Neuronal stem cell (in vitro differentiated cells): Measurements from ENCODE around the gene B9D1.

Experiments used
- DNase-seq: peaks from one replicate; pipeline ENCODE4 v3.0.0-alpha.2; 2013; ENCODE audit warnings: low spot score
- H2AFZ ChIP-seq: one replicate; pipeline ENCODE4 v1.6.1; 2013; ENCODE audit warnings: mild to moderate bottlenecking, low read length, inconsistent platforms
- H2AK5ac ChIP-seq: 2 replicates; pipeline ENCODE4 v1.6.1; 2013; ENCODE audit warnings: low read depth, mild to moderate bottlenecking, inconsistent platforms, low read length, moderate library complexity, mixed read lengths
- H2BK120ac ChIP-seq: 2 replicates; pipeline ENCODE4 v1.6.1; 2013; ENCODE audit warnings: low read depth, mild to moderate bottlenecking, inconsistent platforms, low read length, moderate library complexity, mixed read lengths
- H2BK12ac ChIP-seq: one replicate; pipeline ENCODE4 v1.6.1; 2013; ENCODE audit warnings: low read length, inconsistent platforms
- H2BK15ac ChIP-seq: 2 replicates; pipeline ENCODE4 v1.6.1; 2013; ENCODE audit warnings: mild to moderate bottlenecking, low read length, inconsistent platforms, mixed read lengths
- H2BK5ac ChIP-seq: one replicate; pipeline ENCODE4 v1.6.1; 2013; ENCODE audit warnings: inconsistent platforms, mild to moderate bottlenecking, low read length, moderate library complexity
- H3K14ac ChIP-seq: one replicate; pipeline ENCODE4 v1.6.1; 2013; ENCODE audit warnings: low read length, inconsistent platforms
- H3K18ac ChIP-seq: 2 replicates; pipeline ENCODE4 v1.6.1; 2013; ENCODE audit warnings: low read length, inconsistent platforms
- H3K23ac ChIP-seq: 2 replicates; pipeline ENCODE4 v1.6.1; 2013; ENCODE audit warnings: low read depth, mild to moderate bottlenecking, mixed read lengths, low read length, inconsistent platforms; ENCODE audit not compliant: poor library complexity
- H3K27ac ChIP-seq: replicated peaks from 3 replicates; pipeline ENCODE4 v1.5.1; 2013; ENCODE audit warnings: low read length, inconsistent platforms
- H3K27me3 ChIP-seq, 3 experiments: 2 replicates each; pipeline ENCODE4 v1.6.1; 2013; ENCODE audit warnings: low read length in 3 of 3, mild to moderate bottlenecking in 2 of 3, inconsistent platforms in 1 of 3, low read depth in 1 of 3, mixed read lengths in 1 of 3, moderate library complexity in 1 of 3; ENCODE audit not compliant: control insufficient read depth in 3 of 3, insufficient read depth in 3 of 3
- H3K36me3 ChIP-seq, 2 donors: replicated peaks in 1 of 2; 2 replicates each; pipeline ENCODE4 v1.6.1; 2013; ENCODE audit warnings: low read length in 2 of 2; ENCODE audit not compliant: control insufficient read depth in 2 of 2, insufficient read depth in 2 of 2
- H3K4ac ChIP-seq: 2 replicates; pipeline ENCODE4 v1.6.1; 2013; ENCODE audit warnings: inconsistent platforms, mild to moderate bottlenecking, low read length, moderate library complexity
- H3K4me1 ChIP-seq, 2 donors: 1 replicate in 1 of 2; 2 replicates in 1 of 2; pipeline ENCODE4 v1.6.1; 2013; ENCODE audit warnings: low read length in 2 of 2, low read depth in 1 of 2; ENCODE audit not compliant: control insufficient read depth in 2 of 2, insufficient read depth in 1 of 2
- H3K4me2 ChIP-seq: one replicate; pipeline ENCODE4 v1.6.1; 2013; ENCODE audit warnings: mild to moderate bottlenecking, low read length, inconsistent platforms; ENCODE audit not compliant: insufficient read depth, poor library complexity, severe bottlenecking
- H3K4me3 ChIP-seq, 2 donors: 2 replicates each; pipeline ENCODE4 v1.5.1; 2013; ENCODE audit warnings: low read length in 2 of 2, mild to moderate bottlenecking in 2 of 2, inconsistent platforms in 1 of 2, moderate library complexity in 1 of 2
- H3K79me1 ChIP-seq: one replicate; pipeline ENCODE4 v1.6.1; 2013; ENCODE audit warnings: low read depth, mild to moderate bottlenecking, inconsistent platforms, low read length, moderate library complexity
- H3K9ac ChIP-seq: one replicate; pipeline ENCODE4 v1.6.1; 2013; ENCODE audit warnings: mild to moderate bottlenecking, low read depth, low read length, inconsistent platforms; ENCODE audit not compliant: poor library complexity
- H3K9me3 ChIP-seq, 2 donors: replicated peaks in 1 of 2; 2 replicates each; pipeline versions ENCODE3 to v1.6.1; 2013; ENCODE audit warnings: low read length in 2 of 2, mild to moderate bottlenecking in 2 of 2, inconsistent platforms in 1 of 2, low read depth in 1 of 2, mixed read lengths in 1 of 2, moderate library complexity in 1 of 2; ENCODE audit not compliant: control insufficient read depth in 2 of 2, insufficient read depth in 1 of 2
- H4K8ac ChIP-seq: one replicate; pipeline ENCODE4 v1.6.1; 2013; ENCODE audit warnings: low read depth, mild to moderate bottlenecking, inconsistent platforms, low read length, moderate library complexity
- H4K91ac ChIP-seq: one replicate; pipeline ENCODE4 v1.6.1; 2013; ENCODE audit warnings: low read length, low read depth, mild to moderate bottlenecking, inconsistent platforms; ENCODE audit not compliant: poor library complexity
- WGBS, 2 donors: extraction: QIAGEN DNeasy Blood & Tissue Kit; methylation state at CpG; one replicate each; pipeline ENCODE4 v1.1.7; 2013; ENCODE audit warnings: missing lambda C conversion rate in 2 of 2, mixed read lengths in 1 of 2; ENCODE audit not compliant: insufficient read length in 2 of 2, insufficient replicate concordance in 1 of 2; ENCODE audit errors: extremely low coverage in 2 of 2; 5-methylcytosine and 5-hydroxymethylcytosine counted together

Gene B9D1

GRCh38 chr17:19384723-19385391, 22.3 kb upstream of the B9D1 start:
- Histone ChIP-seq H3K23ac (no peak overlapping the region), H3K18ac (no peak overlapping the region), H3K4me1 (peaks cover 11 to 17% of the 10 kb centered on the region in 2 donors), H3K4ac (no peak overlapping the region), H2AK5ac (no peak overlapping the region), H3K27me3 (peaks cover 0 to 6% (median 0%) of the 10 kb centered on the region in 3 experiments), H2BK5ac (no peak overlapping the region), H3K14ac (no peak overlapping the region), H3K9me3 (no peaks in the 10 kb centered on the region), H4K91ac (no peak overlapping the region), H3K27ac (no peak overlapping the region), H3K9ac (no peak overlapping the region), H3K79me1 (peaks cover 7% of the 10 kb centered on the region), H2BK12ac (no peak overlapping the region), H2BK120ac (no peak overlapping the region), H2BK15ac (no peak overlapping the region), H3K4me2 (no peak overlapping the region), H4K8ac (no peak overlapping the region), H2AFZ (no peak overlapping the region), H3K36me3 (peaks cover 46 to 59% of the 10 kb centered on the region in 2 donors), H3K4me3 (no peak overlapping the region)
- DNase-seq = no peak
- no CpG with 5 or more reads among the region's 16 CpGs for WGBS, 2 donors

DNA sequence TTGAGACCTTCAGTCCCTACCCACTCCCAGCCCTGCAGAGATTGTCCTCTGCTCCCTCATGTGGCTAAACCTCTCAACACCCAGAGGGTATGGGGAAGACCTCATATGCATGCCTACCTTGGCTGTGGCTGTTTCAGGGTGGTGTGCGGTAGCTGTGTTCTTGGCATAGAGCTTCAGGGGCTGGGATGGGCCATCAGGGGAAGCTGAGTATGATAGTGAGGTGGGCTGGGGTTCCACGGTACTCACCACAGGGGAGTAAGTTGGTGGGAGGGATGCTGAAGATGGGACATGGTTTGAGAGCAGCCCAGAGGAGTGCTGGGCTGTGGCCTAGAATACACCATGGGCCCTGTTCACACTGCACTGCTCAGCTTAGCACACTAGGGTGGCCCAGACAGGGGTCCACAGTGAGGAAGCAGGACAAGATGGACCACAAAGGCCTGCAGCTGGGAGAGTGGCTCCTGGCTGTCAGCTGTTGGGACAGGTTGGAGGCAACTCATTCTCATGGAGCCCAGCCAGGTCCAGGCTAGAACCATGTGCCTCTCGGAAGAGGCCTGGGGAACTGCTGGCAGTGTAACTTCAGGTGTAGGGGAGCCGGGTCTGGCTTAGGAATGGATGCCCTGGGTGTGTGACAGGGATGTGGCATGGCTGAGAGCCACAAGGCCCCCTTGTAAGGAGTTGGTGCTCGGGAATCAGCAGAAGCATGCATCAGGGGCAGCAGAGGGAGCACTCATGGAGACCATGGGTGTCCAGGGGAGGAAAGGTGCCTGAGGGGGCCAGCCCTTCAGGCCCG, 21.4 kb upstream of the B9D1 start:
- H3K14ac ChIP-seq = no peak overlapping the region
- no peak overlapping the region for H2AK5ac ChIP-seq
- peaks cover 9% of the 10 kb centered on the region for H3K79me1 ChIP-seq
- no peak for DNase-seq
- H3K36me3 ChIP-seq = peaks cover 50 to 68% of the 10 kb centered on the region in 2 donors
- H3K27ac ChIP-seq = no peak overlapping the region
- no peak overlapping the region for H2BK12ac ChIP-seq
- no peak overlapping the region for H3K4ac ChIP-seq
- H2BK5ac ChIP-seq = no peak overlapping the region
- no peak overlapping the region for H2BK15ac ChIP-seq
- WGBS, 2 donors = no CpG with 5 or more reads among the region's 6 CpGs
- no peak overlapping the region for H3K18ac ChIP-seq
- no peak overlapping the region for H3K9ac ChIP-seq
- H3K9me3 ChIP-seq = no peaks in the 10 kb centered on the region
- H2AFZ ChIP-seq = no peak overlapping the region
- no peaks in the 10 kb centered on the region for H3K27me3 ChIP-seq
- no peak overlapping the region for H2BK120ac ChIP-seq
- H3K4me1 ChIP-seq = peaks cover 19 to 25% of the 10 kb centered on the region in 2 donors
- H3K4me2 ChIP-seq = no peak overlapping the region
- H3K4me3 ChIP-seq = no peak overlapping the region
- H3K23ac ChIP-seq = peak overlapping the region; percentile 66
- H4K91ac ChIP-seq = no peak overlapping the region
- no peak overlapping the region for H4K8ac ChIP-seq

DNA sequence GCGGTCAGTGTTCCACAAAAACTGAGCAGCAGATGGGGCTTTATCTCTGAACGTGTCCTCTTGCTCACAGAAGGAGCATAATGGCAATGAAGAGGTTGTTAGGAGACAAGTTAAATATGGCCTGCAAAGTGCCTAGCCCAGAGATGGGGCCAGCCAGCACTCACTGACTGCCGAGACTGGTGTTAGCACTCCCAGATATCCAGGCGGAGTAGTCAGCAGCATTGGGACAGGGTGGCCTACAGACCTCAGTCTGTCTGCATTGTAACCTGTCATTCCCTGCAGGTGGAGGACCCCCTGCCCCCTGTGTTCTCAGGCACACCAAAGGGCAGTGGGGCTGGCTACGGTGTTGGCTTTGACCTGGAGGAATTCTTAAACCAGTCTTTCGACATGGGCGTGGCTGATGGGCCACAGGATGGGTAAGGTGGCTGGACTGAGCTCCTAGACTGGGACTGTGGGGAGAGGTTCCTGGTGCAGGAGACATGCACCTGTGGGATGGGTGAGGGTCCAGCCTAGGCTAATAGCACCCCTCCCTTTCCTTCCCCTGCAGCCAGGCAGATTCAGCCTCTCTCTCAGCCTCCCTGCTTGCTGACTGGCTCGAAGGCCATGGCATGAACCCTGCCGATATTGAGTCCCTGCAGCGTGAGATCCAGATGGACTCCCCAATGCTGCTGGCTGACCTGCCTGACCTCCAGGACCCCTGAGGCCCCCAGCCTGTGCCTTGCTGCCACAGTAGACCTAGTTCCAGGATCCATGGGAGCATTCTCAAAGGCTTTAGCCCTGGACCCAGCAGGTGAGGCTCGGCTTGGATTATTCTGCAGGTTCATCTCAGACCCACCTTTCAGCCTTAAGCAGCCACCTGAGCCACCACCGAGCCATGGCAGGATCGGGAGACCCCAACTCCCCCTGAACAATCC, 20.3 kb upstream of the B9D1 start:
- no peak overlapping the region for H2BK15ac ChIP-seq
- DNase-seq = no peak
- H3K4ac ChIP-seq = no peak overlapping the region
- WGBS, 2 donors = no CpG with 5 or more reads among the region's 13 CpGs
- H3K79me1 ChIP-seq = peaks cover 11% of the 10 kb centered on the region
- H3K14ac ChIP-seq = no peak overlapping the region
- no peak overlapping the region for H3K9ac ChIP-seq
- H2BK120ac ChIP-seq = no peak overlapping the region
- no peak overlapping the region for H4K91ac ChIP-seq
- H2AFZ ChIP-seq = no peak overlapping the region
- H3K23ac ChIP-seq = peak overlapping the region; percentile 45
- no peak overlapping the region for H3K4me2 ChIP-seq
- H2BK12ac ChIP-seq = no peak overlapping the region
- H3K27ac ChIP-seq = no peak overlapping the region
- no peaks in the 10 kb centered on the region for H3K9me3 ChIP-seq
- peaks cover 50 to 68% of the 10 kb centered on the region in 2 donors for H3K36me3 ChIP-seq
- H2BK5ac ChIP-seq = no peak overlapping the region
- H2AK5ac ChIP-seq = no peak overlapping the region
- no peak overlapping the region for H4K8ac ChIP-seq
- no peaks in the 10 kb centered on the region for H3K27me3 ChIP-seq
- H3K4me1 ChIP-seq = peaks cover 17 to 25% of the 10 kb centered on the region in 2 donors
- no peak overlapping the region for H3K18ac ChIP-seq
- H3K4me3 ChIP-seq = no peak overlapping the region
